Stimulated activated CD4-positive, alpha-beta T cell treated with anti-CD3 and anti-CD28 coated beads, Interleukin-4, amount 100 ng/mL, for 1 hour (primary cell): ENCODE data around the gene SYT12.

ENCODE experiments used
- DNase-seq: peaks from one replicate; pipeline ENCODE4 v3.0.0-alpha.2; 2020

The SYT12 gene

DNA sequence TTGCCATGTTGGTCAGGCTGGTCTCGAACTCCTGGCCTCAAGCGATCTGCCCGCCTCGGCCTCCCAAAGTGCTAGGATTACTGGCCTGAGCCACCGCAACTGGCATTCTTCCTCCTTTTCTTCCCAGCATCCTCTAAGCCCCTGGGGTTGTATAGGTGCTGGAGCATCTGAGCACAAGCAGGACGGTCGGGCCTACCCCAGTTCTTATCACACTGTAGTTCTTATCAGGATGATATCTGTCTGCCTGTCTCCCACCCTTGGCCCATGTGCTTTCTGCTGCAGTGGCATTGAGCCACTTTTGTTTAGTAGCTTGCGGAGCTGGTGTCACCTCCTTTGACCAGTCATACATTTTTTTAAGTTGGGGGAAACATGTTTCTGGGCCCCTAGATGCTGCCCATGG lies 35.6 kb downstream of the SYT12 start:
- no peak for DNase-seq

DNA sequence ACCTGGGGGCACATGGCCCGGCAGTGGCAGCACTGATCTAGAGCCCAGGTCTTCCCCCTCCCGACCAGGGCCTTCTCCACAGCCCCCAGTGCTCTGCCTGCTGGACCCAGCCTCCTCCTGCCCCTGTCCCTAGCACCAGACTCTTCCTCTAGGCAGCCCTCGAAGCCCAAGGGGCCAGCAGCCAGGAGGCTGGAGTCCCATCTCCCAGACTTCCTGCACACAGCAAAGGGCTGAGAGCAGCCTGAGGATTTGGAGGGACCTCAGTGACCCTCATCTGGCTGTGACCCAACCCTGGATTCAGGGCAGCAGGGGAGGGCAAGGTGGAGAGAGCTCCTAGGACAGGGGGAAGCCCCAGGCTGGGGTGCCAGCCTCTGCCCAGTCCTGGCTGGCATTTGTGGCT lies 36.7 kb downstream of the SYT12 start:
- no peak for DNase-seq

DNA sequence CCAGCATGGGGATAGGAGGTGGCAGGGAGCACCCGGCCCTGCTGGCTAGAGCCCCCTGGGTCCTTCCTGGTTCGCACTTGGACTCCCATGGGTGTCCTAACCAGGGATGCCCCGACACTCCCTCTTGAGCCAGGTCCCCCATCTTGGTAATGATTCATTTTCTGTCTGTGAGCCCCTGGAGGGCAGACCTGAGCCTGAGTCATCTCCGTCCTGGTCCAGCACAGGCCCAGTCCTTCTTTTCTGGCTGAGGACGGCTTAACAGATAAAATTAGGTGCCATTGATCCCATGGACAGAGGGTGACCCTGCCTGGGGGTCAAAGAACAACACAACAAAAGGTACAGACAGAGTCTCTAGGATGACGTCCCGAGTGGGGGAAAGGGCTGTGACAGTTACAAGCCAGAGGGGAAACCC lies 37.2 kb downstream of the SYT12 start:
- no peak for DNase-seq

DNA sequence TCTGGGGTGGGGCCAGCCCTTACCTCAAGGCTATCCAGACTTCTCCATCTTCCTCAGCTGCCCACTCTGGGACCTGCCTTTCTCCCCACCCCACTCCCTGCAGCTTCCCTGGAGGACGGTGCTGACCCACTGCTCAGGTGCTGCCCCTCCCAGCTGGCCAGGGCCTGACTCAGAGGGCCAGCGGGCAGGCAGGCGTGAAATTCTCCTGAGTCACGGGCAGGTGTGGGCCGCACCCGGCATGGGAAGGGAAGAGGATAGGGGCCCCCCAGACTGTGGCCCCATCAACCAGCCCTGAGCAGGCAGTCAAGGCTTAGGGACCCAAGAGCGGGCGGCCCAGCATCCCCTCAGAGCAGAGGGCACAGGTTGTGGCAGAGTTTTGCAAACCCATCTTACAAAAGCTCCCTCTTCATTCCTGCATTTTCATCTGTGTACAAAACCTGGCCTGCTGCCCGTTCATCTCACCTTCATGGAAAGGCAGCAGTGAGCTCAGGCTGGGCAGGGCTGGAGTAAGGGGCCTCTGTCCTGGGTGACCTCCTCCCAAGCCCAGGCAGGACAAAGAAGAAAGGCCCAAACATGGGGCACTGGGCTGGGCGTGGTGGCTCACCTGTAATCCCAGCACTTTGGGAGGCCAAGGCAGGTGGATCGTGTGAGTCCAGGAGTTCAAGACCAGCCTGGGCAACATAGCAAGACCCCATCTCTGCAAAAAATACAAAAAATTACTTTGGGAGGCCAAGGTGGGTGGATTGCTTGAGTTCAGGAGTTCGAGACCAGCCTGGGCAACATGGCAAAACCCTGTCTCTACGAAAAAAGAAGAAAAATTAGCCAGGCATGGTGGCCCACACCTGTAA lies 39.8 kb downstream of the SYT12 start:
- no peak for DNase-seq

DNA sequence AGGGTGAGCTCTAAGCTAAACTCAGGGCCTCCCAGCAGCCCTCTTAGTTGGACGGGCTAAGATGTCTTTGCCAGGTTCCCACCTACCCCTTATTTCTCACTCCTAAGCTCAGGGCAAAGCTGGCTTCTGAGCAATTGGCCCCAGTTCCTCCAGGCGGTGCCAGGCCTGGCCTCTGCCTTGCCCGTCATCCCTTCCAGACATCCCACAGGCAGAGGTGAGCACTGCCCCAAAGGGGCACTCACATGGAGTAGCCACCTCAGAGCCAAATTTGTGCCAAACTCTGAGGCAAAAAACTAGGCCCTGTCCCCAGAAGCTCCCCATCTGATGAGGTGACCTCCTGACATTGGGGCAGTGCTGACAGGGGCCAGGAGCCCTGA lies 43.4 kb downstream of the SYT12 start:
- DNase-seq: no peak

DNA sequence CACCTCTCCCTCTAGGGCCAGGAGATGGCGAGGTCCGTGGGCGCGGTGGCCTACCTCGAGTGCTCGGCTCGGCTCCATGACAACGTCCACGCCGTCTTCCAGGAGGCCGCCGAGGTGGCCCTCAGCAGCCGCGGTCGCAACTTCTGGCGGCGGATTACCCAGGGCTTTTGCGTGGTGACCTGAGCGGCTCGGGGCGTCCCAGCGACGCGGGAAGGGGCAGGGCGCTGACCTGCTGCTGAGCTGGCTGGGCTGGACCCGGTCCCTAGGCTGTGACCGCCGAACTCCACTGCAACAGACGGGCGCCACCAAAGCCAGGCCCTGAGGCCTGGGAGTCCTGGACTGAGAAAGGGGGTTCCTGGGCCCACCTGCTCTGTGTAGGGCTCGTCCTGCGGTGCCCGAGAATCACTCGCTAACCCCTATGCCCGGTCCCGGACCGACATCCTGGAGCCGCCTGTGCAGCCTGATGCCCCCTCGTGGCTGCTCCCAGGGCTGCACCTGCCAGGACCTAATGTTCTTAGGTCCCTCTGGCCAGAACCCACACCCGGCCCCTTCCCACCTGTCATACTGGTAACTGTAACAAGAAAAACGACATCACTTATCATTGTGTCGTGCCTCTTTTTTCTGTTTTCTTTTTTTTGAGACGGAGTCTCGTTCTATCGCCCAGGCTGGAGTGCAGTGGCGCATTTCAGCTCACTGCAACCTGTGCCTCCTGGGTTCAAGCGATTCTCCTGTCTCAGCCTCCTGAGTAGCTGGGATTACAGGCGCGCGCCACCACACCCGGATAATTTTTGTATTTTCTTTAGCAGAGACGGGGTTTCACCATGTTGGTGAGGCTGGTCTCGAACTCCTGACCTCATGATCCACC lies 48.7 kb downstream of the SYT12 start:
- DNase-seq: peak; percentile 73

DNA sequence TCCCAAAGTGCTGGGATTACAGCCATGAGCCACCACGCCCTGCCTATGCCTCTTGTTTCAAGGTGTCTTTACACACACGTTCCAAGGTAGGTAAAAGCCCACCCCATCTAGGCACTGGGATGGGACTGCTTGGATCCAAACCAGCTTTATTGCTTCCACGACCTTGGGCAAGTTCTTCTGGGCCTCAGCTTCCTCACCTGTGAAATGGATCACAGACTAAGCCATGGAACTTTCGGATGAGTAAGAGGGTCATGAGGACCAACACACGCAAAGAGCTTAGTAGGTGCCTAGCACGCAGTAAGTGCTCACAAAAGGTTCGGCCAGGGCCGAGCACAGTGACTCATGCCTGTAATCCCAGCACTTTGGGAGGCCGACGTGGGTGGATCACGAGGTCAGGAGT lies 49.4 kb downstream of the SYT12 start:
- DNase-seq: no peak

DNA sequence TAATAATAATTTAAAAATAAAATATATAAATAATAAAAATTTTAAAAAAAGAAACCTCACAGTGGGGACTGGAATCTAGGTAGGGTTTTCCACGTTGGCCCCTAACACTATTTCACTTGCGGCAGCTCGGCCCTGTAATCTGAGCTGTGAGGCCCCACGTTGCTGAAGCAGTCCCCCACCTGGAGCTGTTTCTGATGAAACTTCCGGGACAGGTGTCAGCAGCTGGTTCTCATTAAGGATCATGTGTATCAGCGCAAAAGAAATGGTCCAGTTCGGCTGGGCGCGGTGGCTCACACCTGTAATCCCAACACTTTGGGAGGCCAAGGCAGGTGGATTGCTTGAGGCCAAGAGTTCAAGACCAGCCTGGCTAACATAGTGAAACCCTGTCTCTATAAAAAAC lies 51.0 kb downstream of the SYT12 start:
- no peak for DNase-seq

DNA sequence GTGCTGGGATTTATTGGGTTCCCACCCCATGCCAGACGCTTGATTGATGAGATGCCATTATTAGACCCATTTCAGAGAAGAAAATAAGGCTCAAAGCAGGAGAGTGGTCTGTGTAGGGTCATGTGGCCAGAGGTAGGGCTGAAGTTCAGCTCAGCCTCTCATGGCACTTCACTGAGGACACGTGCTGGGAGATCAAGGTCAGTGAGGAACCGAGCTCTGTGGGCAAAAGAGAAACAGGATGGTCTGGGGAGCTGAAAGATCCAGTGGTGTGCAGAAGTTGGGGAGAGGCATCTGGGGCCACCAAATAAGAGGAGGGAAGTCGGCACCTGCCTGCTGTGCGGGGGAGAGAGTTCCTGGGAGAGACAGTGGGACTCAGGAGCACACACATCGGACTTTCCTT lies 53.3 kb downstream of the SYT12 start:
- DNase-seq: no peak

DNA sequence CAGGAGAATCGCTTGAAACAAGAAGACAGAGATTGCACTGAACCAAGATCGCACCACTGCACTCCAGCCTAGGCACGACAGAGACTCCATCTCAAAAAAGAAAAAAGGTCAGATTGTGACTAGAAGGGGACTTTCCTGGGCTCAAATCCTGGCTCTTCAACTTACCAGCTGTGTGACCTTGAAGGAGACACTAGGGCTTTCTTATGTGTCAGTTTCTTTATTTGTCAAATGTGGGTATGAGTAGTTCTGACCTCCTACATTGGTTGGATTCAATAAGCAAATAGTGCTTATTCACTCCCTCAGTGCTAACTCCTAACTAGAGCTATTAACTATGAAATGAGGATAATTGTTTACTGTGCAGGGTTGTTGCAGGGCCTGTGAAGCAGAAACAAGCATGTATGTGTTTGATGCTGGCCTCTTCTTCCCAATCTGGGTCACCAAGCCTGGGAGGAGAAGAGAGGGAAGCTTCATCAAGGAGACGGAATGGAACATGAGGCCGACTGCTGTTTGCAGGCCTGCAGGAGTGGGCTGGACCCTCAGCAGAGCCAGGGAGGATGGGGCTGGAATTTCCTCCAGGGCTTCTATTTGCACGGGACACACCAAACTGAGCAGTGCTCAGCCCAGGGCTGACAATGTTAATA lies 56.3 kb downstream of the SYT12 start:
- DNase-seq: no peak

DNA sequence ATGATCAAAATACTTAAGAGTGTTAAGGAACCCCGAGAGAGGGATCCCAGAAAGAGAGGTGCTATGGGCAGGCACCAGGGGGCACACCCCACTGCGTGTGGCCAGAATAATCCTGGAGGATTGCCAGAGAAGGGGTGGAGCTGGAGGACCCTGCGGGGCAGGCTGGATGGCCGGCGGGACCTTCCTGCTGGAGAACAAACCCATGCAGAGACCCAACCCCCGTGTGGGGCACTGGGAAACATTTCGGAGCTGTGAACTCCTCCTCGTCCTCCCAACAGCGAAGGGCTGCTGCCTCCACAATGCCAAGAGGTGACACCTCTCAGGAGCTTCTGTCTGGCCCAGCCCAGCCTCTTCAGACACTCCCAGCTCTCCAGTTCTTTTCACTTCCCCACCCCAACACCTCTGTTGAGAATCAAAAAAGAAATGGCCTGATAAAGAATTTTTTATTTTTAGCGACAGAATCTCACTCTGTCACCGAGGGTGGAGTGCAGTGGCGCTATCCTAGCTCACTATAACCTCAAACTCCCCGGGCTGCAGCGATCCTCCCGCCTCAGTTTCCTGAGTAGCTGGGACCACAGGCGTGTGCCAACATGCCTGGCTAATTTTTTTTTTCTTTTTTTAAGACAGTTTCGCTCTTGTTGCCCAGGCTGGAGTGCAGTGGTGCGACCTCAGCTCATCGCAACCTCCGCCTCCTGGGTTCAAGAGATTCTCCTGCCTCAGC lies 59.3 kb downstream of the SYT12 start:
- no peak for DNase-seq

DNA sequence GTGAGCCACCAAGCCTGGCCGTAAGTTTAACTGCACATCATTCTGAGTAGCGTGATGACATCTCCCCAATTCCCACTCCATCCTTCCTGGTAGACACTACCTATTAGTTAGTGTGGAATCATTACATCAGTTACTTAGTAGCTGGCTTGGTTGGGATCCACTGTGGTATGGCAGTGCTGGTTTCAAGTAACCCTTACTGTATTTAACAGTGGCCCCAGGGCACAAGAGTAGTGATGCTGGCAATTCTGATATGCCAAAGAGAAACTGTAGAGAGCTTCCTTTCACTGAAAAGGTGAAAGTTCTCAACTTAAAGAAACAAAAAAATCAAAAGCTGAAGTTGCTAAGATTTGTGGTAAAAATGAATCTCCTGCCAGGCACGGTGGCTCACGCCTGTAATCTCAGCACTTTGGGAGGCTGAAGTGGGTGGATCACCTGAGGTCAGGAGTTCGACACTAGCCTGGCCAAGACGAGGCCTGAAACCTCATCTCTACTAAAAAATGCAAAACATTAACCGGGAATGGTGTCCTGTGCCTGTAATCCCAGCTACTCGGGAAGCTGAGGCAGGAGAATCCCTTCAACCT lies 60.9 kb downstream of the SYT12 start:
- DNase-seq: no peak

DNA sequence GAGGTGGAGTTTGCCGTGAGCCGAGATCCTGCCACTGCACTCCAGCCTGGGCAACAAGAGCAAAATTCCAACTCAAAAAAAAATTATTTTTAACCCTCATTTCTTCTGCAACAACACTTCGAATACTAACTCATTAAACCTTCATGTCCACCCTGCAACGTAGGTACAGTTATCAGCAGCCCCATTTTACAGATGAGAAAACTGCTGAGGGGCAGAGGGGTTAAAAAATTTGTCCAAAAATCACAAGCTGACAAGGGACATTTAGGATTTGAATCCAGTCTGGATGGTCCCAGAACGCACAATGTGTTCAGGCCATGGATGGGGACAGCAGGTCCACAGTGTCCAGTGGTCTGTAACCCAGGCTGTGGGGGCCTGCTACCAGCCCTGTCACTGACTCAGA lies 62.7 kb downstream of the SYT12 start:
- no peak for DNase-seq

DNA sequence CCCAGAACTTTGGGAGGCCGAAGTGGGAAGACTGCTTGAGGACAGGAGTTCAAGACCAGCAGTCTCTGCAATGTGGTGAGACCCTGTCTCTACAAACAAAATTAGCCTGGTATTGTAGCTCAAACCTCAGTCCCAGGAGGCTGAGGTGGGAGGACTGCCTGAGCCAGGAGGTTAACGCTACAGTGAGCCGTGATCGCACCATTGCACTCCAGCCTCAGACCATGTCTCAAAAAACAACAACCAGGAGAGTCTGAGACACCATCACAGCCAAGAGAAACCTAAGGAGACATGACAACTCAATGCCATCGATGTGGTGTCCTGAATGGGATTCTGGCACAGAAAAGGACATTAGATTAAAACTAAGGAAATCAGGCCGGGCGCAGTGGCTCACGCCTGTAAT lies 67.8 kb downstream of the SYT12 start:
- DNase-seq: no peak

DNA sequence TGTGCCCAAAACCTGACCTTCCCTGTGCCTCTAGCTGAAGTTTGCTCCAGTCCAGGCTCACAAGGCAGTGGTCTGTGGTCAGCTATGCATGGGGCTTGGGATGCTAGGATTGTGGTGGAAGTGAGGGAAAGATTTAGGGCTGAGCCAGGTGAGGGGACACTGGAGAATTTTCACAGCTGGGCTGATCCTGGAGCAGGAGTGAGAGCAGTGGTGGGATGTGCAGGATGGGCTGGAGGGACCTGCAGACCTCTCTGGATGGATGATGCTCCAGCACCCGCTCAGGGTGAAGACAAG lies 72.2 kb downstream of the SYT12 start:
- DNase-seq: no peak

DNA sequence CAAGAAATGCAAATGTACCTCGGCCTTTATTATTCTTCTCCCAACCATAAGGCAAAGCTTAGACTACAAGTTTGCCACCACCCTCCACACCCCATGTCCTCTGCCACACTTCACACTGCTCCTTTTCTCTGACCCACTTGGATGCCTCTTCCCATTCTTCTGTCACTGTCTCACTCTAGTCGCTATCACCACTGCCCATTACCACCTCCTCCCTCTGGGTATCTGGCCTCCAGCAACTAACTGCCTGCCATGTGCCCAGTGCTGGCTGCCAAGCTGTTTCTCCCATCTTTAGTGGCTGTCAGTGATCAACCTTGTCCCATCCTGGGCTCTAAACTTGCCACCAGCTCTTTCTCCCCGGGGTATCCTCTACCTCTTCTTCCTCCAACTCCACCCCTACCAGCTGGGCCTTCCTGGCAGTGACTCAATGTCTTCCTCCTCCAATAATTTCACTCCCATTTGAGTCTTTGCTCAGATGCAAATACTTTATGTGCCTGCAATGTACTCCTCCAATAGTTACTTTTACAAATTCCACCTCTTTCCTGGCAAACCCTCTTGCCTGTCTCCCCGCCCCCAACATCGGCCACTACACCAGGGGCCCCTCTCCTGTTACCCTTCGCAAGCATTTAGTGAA lies 76.0 kb downstream of the SYT12 start:
- DNase-seq: no peak

DNA sequence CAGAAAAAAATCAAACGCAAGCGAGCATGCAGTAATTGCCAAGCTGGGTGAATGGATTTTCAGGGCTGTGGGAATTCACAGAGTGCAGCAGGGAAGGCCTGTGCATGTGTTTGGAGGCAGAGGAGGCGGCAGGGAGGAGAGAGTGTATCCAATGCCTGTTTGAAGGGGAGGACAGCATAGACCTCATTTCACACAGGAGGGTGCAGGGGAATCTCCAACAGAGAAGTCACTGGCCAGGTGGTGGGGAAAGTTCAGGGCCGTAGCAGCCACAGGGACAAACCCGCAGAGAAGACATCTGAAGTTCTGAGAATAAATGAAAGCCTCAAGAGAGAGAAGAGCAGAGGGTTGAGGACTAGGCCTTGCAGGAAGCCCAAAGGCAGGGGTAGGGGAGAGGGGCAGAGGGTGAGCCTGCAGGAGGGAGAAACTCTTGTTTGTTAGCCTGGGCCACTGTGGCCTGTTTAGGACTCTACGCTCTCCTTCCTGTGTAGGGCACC lies 76.9 kb downstream of the SYT12 start:
- DNase-seq: no peak
